ENCODE results near the gene GMPS.
"Not testable (repeated sequence)": the region's sequence is repeated elsewhere in the genome, so short reads cannot be mapped to it uniquely, and the experiment has no call there.

Gene GMPS

DNA sequence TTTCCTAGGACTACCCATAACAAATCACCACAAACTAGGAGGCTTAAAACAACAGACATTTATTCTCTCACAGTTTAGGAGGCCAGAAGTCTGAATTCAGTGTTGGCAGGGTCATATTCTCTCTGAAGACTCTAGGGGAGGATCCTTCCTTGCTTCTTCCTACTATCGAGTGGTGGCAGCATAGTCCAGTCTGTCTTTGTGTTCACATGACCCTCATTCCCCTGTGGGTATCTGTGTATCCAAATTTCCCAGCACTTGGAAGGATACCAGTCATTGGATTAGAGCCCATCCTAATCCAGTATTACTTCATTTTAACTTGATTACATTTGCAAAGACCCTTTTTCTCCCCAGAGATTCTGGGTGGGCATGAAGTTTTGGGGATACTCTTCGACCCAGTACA is 63.8 kb downstream of the GMPS start:
- in situ Hi-C loops (cut with MboI; ENCODE audit: low sequenced_read_pairs) = no loop called here

DNA sequence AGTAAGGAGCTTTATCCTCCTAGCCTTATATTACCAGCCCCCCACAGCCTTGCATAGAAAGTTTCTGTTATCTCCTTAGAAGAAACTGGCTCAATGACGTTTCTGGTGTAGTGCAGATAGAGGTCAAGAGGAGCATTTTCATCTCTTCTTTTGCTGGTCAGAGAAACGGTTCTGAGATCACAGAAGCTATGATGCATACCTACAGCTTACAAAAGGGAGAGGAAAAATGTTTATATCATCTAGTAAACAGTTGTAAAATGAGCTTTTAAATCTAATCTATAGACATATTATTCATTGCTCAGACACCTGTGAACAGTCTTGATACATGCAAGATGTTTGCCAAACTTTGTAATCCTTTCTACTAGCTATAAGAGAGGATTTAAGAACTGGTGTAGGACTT is 68.0 kb downstream of the GMPS start:
- in situ Hi-C loops (cut with MboI; ENCODE audit: low sequenced_read_pairs) = no loop called here

DNA sequence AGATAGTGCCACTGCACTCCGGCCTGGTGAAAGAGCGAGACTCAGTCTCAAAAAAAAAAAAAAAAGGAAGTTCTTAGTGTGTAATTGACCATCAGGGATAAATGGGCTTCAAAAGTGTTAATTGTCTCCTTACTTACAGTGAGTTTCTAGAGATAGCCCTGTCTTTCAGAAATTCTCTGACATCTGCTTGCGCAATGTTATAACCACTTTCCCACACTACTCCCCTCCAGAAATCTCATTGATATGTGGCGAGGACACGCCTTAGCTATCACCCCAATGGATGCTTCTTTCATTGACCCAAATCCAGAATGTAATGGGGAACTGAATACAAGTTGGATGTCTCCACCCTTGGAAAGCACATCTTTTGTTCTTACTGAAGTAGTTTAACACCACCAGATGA is 70.9 kb downstream of the GMPS start:
- in situ Hi-C loops (cut with MboI; ENCODE audit: low sequenced_read_pairs) = no loop called here

DNA sequence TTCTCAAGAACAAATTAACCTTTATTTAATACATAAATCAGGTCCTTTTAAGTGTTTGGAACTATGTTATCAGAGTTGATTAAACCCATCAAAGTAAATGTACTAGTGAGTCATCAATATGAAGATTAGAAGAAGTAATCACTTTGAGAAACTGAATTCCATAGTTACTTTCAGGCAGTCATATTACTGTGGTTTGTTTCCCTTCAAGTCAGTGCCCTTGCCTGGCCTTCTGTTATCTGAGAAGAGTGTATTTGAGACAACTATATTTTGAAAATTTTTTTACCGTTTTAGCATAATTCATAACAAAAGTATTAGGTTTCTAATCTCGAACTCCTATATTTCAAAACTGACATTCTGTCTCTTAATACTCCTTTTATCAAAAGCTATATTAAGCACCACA is 73.6 kb downstream of the GMPS start:
- in situ Hi-C loops (cut with MboI; ENCODE audit: low sequenced_read_pairs) = no loop called here

DNA sequence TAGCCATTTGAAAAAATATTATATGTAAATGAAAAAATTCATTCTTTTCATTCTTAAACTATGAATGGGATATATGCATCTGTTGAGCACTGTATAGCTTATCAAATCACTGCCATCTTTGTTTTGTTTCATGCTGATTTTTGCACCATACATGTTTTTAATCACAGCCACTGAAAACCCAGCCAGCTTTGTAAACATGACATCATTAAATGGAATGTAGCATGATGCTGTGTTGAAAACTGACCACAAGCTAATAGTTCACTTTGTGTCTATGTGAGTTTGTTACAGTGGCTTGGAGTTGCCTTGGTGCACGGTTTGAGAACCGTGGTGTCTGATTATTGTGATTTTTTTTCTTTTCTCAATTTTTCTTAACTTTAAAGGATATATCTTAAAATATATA is 75.7 kb downstream of the GMPS start:
- in situ Hi-C loops (cut with MboI; ENCODE audit: low sequenced_read_pairs) = no loop called here

DNA sequence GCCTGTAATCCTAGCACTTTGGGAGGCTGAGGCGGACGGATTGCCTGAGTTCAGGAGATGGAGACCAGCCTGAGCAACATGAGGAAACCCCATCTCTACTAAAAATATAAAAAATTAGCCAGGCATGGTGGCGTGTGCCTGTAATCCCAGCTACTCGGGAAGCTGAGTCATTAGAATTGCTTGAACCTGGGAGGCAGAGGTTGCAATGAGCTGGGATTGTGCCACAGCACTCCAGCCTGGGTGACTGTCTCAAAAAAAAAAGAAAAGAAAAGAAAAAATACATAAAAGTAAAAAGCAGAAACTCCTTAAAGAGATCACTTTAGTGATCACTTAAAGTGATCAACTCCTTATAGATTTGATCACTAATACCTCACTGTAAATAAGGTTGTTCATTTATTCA is 78.0 kb downstream of the GMPS start:
- in situ Hi-C loops (cut with MboI; ENCODE audit: low sequenced_read_pairs) = no loop called here

DNA sequence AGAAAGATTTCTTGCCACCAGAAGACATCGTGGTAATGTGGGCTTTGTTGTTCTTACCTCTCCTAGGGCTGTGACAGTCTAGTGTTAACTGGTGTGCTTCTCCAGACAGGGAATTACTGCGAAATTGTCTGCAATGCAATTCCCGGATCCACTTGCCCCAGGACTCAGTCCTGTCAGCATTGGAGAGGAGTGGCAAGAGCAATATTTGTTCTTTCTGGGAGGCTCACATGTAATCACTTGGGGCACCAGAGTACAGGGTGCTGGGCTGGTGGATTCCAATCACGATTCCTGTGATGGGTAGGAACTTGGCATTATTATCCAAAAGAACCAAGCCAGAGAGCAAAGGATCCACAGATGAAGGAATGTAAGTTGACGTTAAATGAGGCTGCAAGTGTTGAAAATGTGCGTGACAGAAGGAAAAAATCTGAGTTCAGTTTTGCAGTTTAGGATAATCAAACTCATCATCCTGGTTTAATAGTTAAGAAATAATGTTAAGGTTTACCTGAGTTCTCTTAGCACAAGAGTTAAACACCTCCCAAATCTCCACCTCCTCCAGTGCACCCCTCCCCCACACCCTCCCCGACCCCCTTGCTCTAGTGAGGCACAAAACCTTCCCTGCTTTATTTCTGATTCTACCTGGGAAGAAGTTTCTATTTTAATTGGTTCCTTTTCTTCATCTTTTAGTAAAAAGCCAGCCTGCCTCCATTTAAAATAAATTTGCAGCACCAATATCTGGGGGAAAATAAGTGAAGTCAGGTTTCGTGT is 79.2 kb downstream of the GMPS start:
- in situ Hi-C loops (cut with MboI; ENCODE audit: low sequenced_read_pairs) = no loop called here

DNA sequence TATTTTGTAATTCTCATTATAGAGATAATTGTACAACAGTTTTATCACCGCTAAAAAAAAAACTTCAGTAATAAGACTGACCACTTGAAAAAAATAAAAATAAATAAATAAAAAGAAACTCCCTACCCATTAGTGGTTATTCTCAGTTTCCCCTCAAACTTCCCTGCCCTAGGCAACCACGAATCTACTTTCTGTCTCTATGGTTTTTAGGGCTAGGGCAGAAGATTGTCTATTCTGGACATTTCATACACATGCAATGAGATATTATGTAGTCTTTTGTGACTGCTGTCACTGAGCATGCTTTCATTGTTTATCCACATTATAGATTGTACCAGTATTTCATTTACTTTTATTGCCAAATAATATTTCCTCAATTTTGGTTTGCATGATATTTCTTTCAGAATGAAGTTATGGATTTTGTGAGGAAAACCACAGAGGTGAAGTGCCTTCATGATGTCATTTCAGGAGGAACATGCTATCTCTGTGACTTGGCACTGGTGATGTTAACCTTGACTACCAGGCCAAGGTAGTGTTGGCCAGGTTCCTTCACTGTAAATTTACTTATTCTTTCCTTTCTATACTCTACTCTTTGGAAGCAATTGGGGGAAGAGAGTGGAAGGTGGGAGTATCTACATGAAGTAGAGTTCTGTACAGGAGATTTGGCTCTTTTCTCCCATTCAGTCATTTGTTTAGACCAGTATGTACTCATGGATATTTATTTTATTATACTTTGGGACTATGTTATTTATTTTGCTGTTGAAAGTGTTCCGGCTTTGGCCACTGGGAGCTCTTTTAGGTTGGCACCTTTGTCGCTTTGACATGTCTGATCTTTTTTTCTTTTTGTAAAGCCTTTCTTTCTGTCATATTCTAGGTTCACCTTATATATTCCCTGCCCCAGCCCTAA is 86.3 kb downstream of the GMPS start:
- in situ Hi-C loops (cut with MboI; ENCODE audit: low sequenced_read_pairs) = no loop called here

DNA sequence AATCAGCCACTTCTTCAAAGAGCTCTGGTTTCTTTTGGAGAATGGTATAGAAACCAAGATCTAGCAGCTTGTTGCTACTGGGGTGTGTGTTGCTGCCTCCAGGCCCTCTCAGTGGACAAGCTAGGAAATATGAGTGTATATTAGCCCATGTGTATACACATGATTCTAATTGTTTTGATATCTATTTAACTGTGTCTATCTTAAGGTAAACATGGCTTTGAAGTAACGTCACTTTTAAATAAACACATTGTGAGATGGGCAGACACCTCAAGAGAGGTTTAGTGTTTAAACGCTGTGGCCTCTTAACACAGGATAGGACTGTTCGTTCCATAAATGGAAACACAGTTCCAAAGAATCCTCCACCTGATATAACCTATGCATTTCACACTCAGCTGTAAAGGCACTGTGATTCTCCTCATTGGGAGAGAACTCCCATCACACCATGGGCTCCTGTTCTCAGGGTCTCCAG is 87.0 kb downstream of the GMPS start:
- in situ Hi-C loops (cut with MboI; ENCODE audit: low sequenced_read_pairs) = no loop called here

DNA sequence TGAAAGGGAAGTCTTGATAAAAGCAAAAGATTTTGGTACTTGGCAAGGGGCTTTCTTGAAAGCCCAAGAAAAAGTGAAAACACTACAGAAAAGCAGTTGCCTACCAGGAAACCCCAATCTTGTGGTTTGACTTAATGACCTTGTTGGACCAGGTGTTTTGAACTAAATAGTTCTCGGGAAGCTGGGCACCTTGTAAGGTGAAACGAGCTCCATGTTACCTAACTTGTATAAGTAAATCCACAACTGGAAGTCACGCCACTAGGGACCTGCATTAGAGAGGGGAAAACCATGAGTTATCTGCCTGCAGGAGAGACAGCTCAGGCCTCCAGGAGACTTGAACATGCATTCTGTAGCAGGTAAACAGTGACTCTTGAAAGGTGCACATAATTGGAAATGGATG is 88.2 kb downstream of the GMPS start:
- in situ Hi-C loops (cut with MboI; ENCODE audit: low sequenced_read_pairs) = no loop called here

DNA sequence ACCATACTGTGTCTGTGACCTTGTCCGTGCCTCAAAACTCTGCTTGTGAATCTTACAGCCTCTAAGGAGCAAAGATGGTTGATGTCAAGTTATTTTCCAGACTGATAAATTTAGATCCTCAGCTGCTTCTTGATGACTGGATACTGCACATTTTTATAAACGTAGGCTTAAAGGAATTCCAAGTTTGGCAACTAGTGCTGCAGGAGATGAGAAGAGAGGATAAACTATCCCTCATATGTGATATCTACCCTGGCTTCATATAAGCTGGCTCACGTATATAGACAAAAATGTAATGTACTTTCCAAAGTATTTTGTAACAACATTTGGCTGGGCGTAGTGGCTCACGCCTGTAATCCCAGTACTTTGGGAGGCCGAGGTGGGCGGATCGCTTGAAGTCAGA is 89.6 kb downstream of the GMPS start:
- in situ Hi-C loops (cut with MboI; ENCODE audit: low sequenced_read_pairs) = no loop called here

DNA sequence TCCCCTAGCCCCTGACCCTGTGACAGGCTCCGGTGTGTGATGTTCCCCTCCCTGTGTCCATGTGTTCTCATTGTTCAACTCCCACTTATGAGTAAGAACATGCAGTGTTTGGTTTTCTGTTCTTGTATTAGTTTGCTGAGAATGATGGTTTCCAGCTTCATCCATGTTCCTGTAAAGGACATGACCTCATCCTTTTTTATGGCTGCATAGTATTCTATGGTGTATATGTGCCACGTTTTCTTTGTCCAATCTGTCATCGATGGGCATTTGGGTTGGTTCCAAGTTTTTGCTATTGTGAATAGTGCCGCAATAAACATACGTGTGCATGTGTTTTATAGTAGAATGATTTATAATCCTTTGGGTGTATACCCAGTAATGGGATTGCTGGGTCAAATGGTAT is 90.6 kb downstream of the GMPS start:
- in situ Hi-C loops (cut with MboI; ENCODE audit: low sequenced_read_pairs) = not testable (repeated sequence)

DNA sequence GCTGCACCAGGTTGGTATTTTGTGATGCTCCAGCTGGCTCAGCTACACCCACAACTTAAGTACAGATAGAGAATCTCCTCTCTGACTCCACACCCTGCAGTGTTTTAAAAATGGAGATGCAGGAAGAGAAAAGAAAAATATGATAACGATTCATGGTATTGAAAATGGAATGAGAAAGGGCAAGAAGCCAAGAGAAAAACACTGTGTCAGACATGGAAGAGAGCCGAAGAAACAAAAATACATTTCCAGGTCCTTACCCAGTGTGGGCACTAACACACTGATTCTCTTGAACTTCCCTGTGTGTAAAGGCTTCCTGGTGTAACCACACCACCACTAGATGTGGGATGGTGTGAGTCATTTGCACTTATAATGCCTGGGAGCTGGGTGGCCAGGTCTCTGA is 93.1 kb downstream of the GMPS start:
- in situ Hi-C loops (cut with MboI; ENCODE audit: low sequenced_read_pairs) = no loop called here

DNA sequence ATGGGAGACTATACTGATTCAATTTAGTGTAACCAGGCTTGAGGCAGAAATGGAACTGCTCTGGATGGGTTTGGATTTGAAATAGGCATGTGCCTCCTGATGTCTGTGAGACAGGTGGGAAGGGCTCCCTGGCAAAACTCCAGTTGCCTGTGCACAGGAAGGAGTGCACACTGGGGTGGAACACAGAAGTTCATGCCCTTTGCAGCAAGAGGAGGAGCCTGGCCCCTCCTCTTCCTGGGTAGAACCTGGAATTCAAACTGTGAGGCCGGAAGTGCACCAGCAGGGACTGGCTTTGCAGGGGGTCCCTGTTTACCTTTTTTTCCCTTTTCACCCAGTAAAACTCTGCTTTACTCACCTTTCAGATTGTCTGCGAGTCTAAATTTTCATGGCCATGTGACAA is 99.9 kb downstream of the GMPS start:
- in situ Hi-C loops (cut with MboI; ENCODE audit: low sequenced_read_pairs) = no loop called here

DNA sequence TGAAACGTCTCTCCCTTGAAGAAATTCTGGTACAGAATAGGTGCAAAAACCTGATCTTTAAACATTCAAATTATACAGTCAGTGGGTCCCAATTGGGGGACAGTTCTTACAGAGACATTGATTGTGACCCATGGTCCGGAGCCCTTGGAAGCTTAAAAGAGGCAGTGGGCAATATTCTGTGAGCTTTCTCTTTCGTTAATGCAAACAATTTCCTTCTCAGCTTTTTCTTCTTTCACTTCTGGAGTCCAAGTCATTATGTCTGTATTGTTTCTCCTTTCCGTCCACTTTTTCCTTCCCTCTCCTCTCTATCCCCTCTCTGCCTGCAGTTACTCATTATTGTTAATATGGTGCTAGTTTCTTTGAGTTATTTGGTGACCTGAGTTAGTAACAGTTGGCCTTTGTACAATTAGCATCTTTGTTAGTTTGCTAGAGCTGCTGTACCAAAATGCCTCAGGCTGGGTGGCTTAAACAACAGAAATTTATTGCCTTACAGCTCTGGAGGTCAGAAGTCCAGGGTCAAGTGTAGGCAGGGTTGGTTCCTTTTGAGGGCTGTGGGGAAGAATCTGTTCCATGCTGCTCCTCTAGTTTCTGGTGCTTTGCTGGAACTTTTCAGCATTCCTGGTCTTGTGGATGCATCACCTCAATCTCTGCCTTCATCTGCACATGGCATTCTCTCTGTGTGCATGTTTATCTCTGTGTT is 102.6 kb downstream of the GMPS start:
- in situ Hi-C loops (cut with MboI; ENCODE audit: low sequenced_read_pairs) = no loop called here

DNA sequence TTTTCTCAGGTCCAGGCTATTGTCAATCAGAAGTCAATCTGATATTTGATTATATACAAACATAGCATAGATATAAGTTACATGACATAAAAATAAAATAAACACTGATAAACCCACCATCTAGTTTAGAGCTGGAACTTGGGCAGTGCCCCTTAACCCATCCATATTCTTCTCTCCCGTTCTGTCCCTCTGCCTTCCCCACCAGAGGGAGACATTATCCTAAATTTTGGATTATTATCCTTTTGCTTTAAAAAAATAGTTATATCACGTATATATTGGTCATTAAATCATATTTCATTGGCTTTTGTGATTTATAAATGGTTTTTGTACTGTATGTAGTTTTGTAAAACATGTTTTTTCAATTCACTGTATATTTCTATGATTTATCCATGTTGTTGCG is 107.9 kb downstream of the GMPS start:
- in situ Hi-C loops (cut with MboI; ENCODE audit: low sequenced_read_pairs) = no loop called here

DNA sequence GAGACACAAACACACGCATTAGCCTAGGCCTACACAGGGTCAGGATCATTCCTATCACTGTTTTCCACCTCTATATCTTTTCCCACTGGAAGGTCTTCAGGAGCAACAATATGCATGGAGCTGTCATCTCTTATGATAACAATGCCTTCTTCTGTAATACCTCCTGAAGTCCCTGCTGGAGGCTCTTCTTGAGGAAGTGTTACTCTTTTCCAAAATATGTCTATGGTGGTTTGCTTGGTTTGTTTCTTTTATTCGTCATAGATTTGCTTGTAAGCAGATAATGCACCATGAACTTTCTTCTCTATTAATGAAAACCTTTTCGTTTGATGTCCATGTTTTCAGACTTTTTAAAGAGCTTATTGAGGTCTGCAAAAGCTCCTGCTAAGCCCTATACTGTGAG is 109.3 kb downstream of the GMPS start:
- in situ Hi-C loops (cut with MboI; ENCODE audit: low sequenced_read_pairs) = no loop called here

DNA sequence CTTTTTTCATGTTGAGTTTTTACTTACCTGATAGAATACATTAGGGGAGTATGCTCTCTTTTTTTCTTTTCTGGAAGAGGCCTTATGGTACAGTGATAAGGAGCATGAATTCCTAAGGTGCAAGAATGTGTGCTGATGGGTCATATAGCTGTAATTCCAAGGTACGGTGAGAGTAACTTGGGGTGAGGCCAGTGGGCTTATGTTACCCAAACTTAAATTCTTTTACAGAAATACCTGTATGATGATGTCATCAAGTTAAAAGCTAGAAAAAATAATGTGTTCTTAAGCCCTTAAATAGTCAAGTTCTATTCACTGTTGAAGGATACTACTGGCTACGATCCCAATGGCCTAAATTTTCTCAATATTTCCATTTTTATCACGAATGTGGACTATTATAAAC is 111.2 kb downstream of the GMPS start:
- in situ Hi-C loops (cut with MboI; ENCODE audit: low sequenced_read_pairs) = no loop called here

DNA sequence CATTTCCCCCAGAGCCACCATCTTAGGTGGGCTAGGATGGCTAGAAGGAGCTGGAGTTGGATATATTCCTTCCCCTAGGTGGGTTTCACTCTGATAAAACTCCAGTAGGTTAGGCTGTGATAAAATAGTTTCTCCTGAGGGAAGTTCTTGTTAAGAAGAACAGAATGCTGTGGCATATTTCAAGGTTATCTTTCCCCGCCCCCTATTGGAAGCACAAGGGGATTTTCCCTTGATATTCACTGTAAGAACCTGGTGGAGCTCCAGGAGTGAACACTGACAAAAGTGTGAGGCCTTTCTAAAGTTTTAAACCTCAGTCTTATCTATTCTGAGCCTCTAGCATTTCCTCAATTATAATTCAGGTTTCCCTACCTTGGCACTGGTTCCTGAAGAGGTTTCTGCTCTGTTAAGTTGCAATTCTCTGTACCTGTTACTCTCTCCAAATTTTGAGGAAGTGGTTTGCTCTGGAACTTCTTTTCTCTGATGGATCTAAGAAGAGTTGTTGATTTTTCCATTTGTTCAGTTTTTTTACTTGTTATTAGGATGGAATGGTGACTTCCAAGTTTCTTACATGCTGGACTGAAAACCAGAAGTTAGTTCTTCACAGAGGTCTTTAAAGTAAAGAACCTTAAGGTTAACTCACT is 113.5 kb downstream of the GMPS start:
- in situ Hi-C loops (cut with MboI; ENCODE audit: low sequenced_read_pairs) = no loop called here

DNA sequence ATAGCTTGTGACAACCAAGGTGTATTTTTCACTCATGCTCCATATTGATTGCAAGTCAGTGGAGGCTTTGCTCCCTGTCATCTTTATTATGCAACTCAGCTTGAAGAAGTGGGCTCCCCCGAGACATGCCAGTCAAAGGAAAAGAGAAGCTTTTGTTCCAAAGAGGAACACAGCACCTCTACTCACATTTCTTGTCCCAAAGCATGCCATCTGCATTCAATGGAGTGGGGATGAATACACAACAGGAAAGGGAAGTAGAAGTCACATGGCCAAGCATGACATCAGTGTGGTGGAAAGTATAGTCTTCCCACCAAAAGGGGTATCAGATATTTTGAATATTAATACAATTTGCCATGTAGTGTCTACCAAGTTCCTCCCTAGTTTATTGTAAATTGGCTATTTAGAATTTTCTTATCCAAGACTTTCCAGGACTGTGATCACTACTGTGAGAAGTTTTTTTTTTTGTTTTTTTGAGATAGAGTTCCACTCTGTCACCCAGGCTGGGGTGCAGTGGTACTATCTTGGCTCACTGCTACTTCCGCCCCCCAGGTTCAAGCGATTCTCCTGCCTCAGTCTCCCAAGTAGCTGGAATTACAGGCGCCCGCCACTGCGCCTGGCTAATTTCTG is 114.5 kb downstream of the GMPS start:
- in situ Hi-C loops (cut with MboI; ENCODE audit: low sequenced_read_pairs) = no loop called here

DNA sequence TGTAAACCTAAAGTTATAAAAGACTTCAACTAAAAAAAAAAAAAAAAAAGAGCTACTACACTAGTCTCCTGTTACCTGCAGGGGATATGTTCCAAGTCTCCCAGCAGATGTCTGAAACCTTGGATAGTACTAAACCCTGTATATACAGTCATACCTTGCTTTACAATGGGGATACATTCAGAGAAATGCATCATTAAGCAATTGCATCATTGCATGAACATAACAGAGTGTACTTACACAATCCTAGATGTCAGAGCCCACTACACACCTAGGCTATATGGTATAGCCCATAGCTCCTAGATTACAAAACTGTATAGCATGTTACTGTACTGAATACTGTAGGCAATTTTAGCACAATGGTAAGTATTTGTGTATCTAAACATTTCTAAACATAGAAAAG is 119.1 kb downstream of the GMPS start:
- in situ Hi-C loops (cut with MboI; ENCODE audit: low sequenced_read_pairs) = no loop called here

Data from HL-60/S4 treated with phorbol 12-myristate 13-acetate at 8.2 ng/mL for 4 days and 3 days (cell line).